GM23338 (cell line): ENCODE results near the gene EHMT2.

Experiments used
- CREB1 ChIP-seq: fragments of 250-450 bp; sonication (Bioruptor Pico); IDR thresholded peaks from 2 replicates; pipeline ENCODE4 v1.5.0; 2020; ENCODE audit warnings: low read depth, mild to moderate bottlenecking, moderate library complexity
- EZH2 ChIP-seq: fragments of 200-600 bp; sonication (generic); IDR thresholded peaks from one replicate; pipeline ENCODE4 v1.8.0; 2017; ENCODE audit warnings: antibody characterized with exemption, mild to moderate bottlenecking, low read depth; ENCODE audit not compliant: unreplicated experiment
- EZH2phosphoT487 ChIP-seq: fragments of 200-600 bp; sonication (generic); IDR thresholded peaks from one replicate; pipeline ENCODE4 v1.8.1; 2018; ENCODE audit warnings: antibody characterized with exemption; ENCODE audit not compliant: unreplicated experiment
- JUNB ChIP-seq: IDR thresholded peaks from one replicate; pipeline ENCODE4 v1.6.1; 2016; ENCODE audit warnings: antibody characterized with exemption; ENCODE audit not compliant: unreplicated experiment
- NANOG ChIP-seq: IDR thresholded peaks from 2 replicates; pipeline ENCODE4 v1.6.1; 2016; ENCODE audit warnings: antibody characterized with exemption, borderline replicate concordance
- POLR2AphosphoS5 ChIP-seq: IDR thresholded peaks from 2 replicates; pipeline ENCODE4 v1.6.1; 2016; ENCODE audit warnings: antibody characterized with exemption, low read depth
- STAT1 ChIP-seq: IDR thresholded peaks from one replicate; pipeline ENCODE4 v1.6.1; 2016; ENCODE audit warnings: antibody characterized with exemption; ENCODE audit not compliant: unreplicated experiment
- ZNF114 ChIP-seq: fragments of 250-450 bp; sonication (Bioruptor Pico); IDR thresholded peaks from 2 replicates; pipeline ENCODE4 v1.5.0; 2020; ENCODE audit warnings: mild to moderate bottlenecking, moderate library complexity
- ZNF462 ChIP-seq: fragments of 250-450 bp; sonication (Bioruptor Pico); IDR thresholded peaks from 2 replicates; pipeline ENCODE4 v1.5.0; 2020; ENCODE audit warnings: mild to moderate bottlenecking, moderate library complexity
- TF ChIP-seq, protein P1 (sequence below), 2 experiments: fragments of 200-600 bp in 1 of 2; sonication (generic) in 1 of 2; conservative IDR thresholded peaks; 2 replicates each; pipeline versions ENCODE4 v1.5.1 to v1.6.1; 2016 to 2017; ENCODE audit warnings: antibody characterized with exemption in 2 of 2, low read depth in 2 of 2, mild to moderate bottlenecking in 2 of 2, moderate library complexity in 1 of 2
- TF ChIP-seq, protein P2 (sequence below): IDR thresholded peaks from one replicate; pipeline ENCODE4 v1.6.1; 2018; ENCODE audit warnings: antibody characterized with exemption; ENCODE audit not compliant: unreplicated experiment
- TF ChIP-seq, protein P3 (sequence below): IDR thresholded peaks from 2 replicates; pipeline ENCODE4 v1.6.1; 2016; ENCODE audit warnings: antibody characterized with exemption

DNA sequence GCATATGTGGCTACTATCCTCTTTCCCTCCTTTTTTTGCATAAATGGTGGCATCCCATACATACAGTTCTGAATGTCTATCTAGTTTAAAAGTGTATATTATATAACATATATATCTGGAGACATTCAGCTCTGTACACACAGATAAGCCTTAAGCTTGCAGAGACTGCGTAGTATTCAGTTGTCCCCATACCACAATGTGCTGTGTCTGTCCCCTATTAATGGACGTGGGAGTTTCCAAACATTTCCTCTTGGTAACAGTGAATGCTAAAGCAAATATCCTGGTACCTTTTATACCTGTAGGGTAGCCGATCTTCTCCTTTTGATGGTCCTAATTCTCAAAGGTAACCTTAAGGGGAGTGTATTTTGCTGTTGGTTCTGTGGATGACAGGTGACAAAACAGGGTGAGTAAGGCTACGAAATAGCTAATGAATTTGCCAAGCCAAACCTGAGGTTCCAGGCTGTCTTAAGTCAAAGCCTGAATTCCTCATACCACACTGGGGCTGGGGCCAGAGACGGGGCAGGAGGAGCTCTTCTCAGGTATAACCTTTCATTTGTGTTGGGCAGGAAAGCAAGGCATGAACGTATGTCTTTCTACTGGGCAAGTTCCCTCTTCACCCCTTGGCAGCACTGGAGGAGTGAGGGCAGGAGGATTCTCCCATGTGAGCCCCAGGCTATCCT is 22.3 kb upstream of the EHMT2 start:
- TF ChIP-seq, protein P1, sequence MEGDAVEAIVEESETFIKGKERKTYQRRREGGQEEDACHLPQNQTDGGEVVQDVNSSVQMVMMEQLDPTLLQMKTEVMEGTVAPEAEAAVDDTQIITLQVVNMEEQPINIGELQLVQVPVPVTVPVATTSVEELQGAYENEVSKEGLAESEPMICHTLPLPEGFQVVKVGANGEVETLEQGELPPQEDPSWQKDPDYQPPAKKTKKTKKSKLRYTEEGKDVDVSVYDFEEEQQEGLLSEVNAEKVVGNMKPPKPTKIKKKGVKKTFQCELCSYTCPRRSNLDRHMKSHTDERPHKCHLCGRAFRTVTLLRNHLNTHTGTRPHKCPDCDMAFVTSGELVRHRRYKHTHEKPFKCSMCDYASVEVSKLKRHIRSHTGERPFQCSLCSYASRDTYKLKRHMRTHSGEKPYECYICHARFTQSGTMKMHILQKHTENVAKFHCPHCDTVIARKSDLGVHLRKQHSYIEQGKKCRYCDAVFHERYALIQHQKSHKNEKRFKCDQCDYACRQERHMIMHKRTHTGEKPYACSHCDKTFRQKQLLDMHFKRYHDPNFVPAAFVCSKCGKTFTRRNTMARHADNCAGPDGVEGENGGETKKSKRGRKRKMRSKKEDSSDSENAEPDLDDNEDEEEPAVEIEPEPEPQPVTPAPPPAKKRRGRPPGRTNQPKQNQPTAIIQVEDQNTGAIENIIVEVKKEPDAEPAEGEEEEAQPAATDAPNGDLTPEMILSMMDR (conservative IDR thresholded peaks at IDR 0.05; ENCODE audit: low read depth in 2 of 2): no peak
- no peak for TF ChIP-seq NANOG
- TF ChIP-seq EZH2: no peak
- no peak for TF ChIP-seq EZH2phosphoT487
- TF ChIP-seq POLR2AphosphoS5: no peak
- no peak for TF ChIP-seq ZNF114
- TF ChIP-seq CREB1: no peak
- no peak for TF ChIP-seq ZNF462 (CRISPR knock-in tag)
- TF ChIP-seq, protein P2, sequence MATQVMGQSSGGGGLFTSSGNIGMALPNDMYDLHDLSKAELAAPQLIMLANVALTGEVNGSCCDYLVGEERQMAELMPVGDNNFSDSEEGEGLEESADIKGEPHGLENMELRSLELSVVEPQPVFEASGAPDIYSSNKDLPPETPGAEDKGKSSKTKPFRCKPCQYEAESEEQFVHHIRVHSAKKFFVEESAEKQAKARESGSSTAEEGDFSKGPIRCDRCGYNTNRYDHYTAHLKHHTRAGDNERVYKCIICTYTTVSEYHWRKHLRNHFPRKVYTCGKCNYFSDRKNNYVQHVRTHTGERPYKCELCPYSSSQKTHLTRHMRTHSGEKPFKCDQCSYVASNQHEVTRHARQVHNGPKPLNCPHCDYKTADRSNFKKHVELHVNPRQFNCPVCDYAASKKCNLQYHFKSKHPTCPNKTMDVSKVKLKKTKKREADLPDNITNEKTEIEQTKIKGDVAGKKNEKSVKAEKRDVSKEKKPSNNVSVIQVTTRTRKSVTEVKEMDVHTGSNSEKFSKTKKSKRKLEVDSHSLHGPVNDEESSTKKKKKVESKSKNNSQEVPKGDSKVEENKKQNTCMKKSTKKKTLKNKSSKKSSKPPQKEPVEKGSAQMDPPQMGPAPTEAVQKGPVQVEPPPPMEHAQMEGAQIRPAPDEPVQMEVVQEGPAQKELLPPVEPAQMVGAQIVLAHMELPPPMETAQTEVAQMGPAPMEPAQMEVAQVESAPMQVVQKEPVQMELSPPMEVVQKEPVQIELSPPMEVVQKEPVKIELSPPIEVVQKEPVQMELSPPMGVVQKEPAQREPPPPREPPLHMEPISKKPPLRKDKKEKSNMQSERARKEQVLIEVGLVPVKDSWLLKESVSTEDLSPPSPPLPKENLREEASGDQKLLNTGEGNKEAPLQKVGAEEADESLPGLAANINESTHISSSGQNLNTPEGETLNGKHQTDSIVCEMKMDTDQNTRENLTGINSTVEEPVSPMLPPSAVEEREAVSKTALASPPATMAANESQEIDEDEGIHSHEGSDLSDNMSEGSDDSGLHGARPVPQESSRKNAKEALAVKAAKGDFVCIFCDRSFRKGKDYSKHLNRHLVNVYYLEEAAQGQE: no peak
- TF ChIP-seq, protein P3, sequence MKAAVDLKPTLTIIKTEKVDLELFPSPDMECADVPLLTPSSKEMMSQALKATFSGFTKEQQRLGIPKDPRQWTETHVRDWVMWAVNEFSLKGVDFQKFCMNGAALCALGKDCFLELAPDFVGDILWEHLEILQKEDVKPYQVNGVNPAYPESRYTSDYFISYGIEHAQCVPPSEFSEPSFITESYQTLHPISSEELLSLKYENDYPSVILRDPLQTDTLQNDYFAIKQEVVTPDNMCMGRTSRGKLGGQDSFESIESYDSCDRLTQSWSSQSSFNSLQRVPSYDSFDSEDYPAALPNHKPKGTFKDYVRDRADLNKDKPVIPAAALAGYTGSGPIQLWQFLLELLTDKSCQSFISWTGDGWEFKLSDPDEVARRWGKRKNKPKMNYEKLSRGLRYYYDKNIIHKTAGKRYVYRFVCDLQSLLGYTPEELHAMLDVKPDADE: no peak
- no peak for TF ChIP-seq STAT1
- TF ChIP-seq JUNB: no peak
